Mammary epithelial cell (primary cell): ENCODE data around the gene GLCE.

Source experiments
- EZH2 ChIP-seq: IDR thresholded peaks from 2 replicates; pipeline ENCODE4 v1.6.1; 2012; ENCODE audit warnings: low read length, inconsistent platforms, borderline replicate concordance
- TF ChIP-seq, protein P1 (sequence below), 2 donors: IDR thresholded peaks in 1 of 2; conservative IDR thresholded peaks in 1 of 2; 2 replicates each; pipeline ENCODE4 v1.5.1; 2011 to 2012; ENCODE audit warnings: inconsistent platforms in 2 of 2, low read length in 2 of 2, mild to moderate bottlenecking in 2 of 2, control low read depth in 1 of 2, low read depth in 1 of 2; ENCODE audit not compliant: insufficient read depth in 1 of 2; ENCODE audit errors: extremely low read depth in 1 of 2

- TF ChIP-seq, protein P1, sequence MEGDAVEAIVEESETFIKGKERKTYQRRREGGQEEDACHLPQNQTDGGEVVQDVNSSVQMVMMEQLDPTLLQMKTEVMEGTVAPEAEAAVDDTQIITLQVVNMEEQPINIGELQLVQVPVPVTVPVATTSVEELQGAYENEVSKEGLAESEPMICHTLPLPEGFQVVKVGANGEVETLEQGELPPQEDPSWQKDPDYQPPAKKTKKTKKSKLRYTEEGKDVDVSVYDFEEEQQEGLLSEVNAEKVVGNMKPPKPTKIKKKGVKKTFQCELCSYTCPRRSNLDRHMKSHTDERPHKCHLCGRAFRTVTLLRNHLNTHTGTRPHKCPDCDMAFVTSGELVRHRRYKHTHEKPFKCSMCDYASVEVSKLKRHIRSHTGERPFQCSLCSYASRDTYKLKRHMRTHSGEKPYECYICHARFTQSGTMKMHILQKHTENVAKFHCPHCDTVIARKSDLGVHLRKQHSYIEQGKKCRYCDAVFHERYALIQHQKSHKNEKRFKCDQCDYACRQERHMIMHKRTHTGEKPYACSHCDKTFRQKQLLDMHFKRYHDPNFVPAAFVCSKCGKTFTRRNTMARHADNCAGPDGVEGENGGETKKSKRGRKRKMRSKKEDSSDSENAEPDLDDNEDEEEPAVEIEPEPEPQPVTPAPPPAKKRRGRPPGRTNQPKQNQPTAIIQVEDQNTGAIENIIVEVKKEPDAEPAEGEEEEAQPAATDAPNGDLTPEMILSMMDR (conservative IDR thresholded peaks at IDR 0.05 in 1 of 2, IDR thresholded peaks at IDR 0.05 in 1 of 2; ENCODE audit: extremely low read depth in 1 of 2, insufficient read depth in 1 of 2, low read depth in 1 of 2, low read length in 2 of 2): no peak
- no peak for TF ChIP-seq EZH2
These were observed 139.6 kb downstream of the GLCE start for GRCh38 chr15:69299943-69300588.
